Ascending aorta (tissue), 2 donors: Measurements from ENCODE around the gene MUCL3. TPM values are rescaled to one million over a fixed set of nuclear protein-coding genes. Genes with fewer than 3 reads are reported as not detected.

Experiments used
- DNase-seq, 2 donors: peaks; one replicate each; pipeline ENCODE4 v3.0.0-alpha.2; 2019; ENCODE audit warnings: low spot score in 2 of 2
- H3K27ac ChIP-seq, 2 donors: fragments of 200-600 bp; sonication (generic); one replicate each; pipeline ENCODE4 v1.5.1; 2016 to 2017; ENCODE audit warnings: mild to moderate bottlenecking in 1 of 2
- H3K27me3 ChIP-seq: fragments of 200-600 bp; sonication (generic); one replicate; pipeline ENCODE4 v1.5.1; 2017
- H3K36me3 ChIP-seq, 2 donors: fragments of 200-600 bp; sonication (generic); one replicate each; pipeline ENCODE4 v1.5.1; 2016
- H3K4me1 ChIP-seq, 2 donors: fragments of 200-600 bp; sonication (generic); one replicate each; pipeline ENCODE4 v1.5.1; 2016 to 2017; ENCODE audit warnings: mild to moderate bottlenecking in 1 of 2
- H3K4me3 ChIP-seq, 2 donors: fragments of 200-600 bp; sonication (generic); one replicate each; pipeline ENCODE4 v1.5.1; 2016 to 2017; ENCODE audit warnings: mild to moderate bottlenecking in 1 of 2
- H3K9me3 ChIP-seq, 2 donors: fragments of 200-600 bp; sonication (generic); one replicate each; pipeline ENCODE4 v1.5.1; 2016
- CTCF ChIP-seq, 3 experiments: fragments of 200-600 bp in 2 of 3; fragments of 450-650 bp in 1 of 3; sonication (generic) in 2 of 3; IDR thresholded peaks; one replicate each; pipeline ENCODE4 v1.5.1; 2016 to 2019; ENCODE audit warnings: antibody characterized with exemption in 3 of 3, mild to moderate bottlenecking in 1 of 3, moderate library complexity in 1 of 3
- intact Hi-C: fragments of 100-400 bp; cut with DNase I; formaldehyde crosslinking; loops from one replicate; pipeline ENCODE4 v1.15.1; 2023
- total RNA-seq: library from RNA; depleted of rRNA; stranded (reverse); fragments of >200 nt; gene quantifications from one replicate; pipeline ENCODE4 v1.1.0, GENCODE V29; 2016

The MUCL3 gene
- total RNA-seq, 1 donor from 2014 or later: not detected

GRCh38 chr6:30979141-30979540 is 38.4 kb downstream of the MUCL3 start:
- TF ChIP-seq CTCF (IDR thresholded peaks at IDR 0.05): no peak
- no peaks in the 10 kb centered on the region for H3K36me3 ChIP-seq
- no peaks in the 10 kb centered on the region for H3K4me1 ChIP-seq
- DNase-seq: no peak
- no peak overlapping the region for H3K27ac ChIP-seq
- H3K4me3 ChIP-seq: no peak overlapping the region
- no peaks in the 10 kb centered on the region for H3K27me3 ChIP-seq
- no peaks in the 10 kb centered on the region for H3K9me3 ChIP-seq
- intact Hi-C loops: no loop called here

- Histone ChIP-seq H3K27ac (no peak overlapping the region), H3K4me1 (no peaks in the 10 kb centered on the region), H3K27me3 (no peaks in the 10 kb centered on the region), H3K36me3 (no peaks in the 10 kb centered on the region), H3K4me3 (no peak overlapping the region), H3K9me3 (no peaks in the 10 kb centered on the region)
- no peak for TF ChIP-seq CTCF (IDR thresholded peaks at IDR 0.05)
- intact Hi-C loops: no loop called here
- DNase-seq: no peak
These were observed 38.9 kb downstream of the MUCL3 start for GRCh38 chr6:30979690-30980089.

GRCh38 chr6:30981942-30982772 is 41.4 kb downstream of the MUCL3 start:
- no peaks in the 10 kb centered on the region for H3K36me3 ChIP-seq
- H3K4me1 ChIP-seq: no peaks in the 10 kb centered on the region
- no peaks in the 10 kb centered on the region for H3K9me3 ChIP-seq
- H3K27ac ChIP-seq: no peak overlapping the region
- no peak for DNase-seq
- no peaks in the 10 kb centered on the region for H3K27me3 ChIP-seq
- TF ChIP-seq CTCF (IDR thresholded peaks at IDR 0.05): no peak
- intact Hi-C loops: no loop called here
- H3K4me3 ChIP-seq: no peak overlapping the region

GRCh38 chr6:30983439-30983838 is 42.7 kb downstream of the MUCL3 start, which contains the start of gene MUC21:
Gene MUC21, plus strand, starts transcription at chr6:30983718. Its CDS starts 241 bp downstream, at chr6:30983959.
- Histone ChIP-seq H3K27me3 (no peaks in the 10 kb centered on the region), H3K36me3 (no peaks in the 10 kb centered on the region), H3K27ac (no peak within 1 kb of the TSS), H3K4me1 (no peaks in the 10 kb centered on the region), H3K9me3 (no peaks in the 10 kb centered on the region), H3K4me3 (no peak within 1 kb of the TSS)
- intact Hi-C loops: no loop called here
- no peak for DNase-seq
- no peak for TF ChIP-seq CTCF (IDR thresholded peaks at IDR 0.05)

GRCh38 chr6:30985490-30985889 is 44.7 kb downstream of the MUCL3 start:
- DNase-seq: no peak
- Histone ChIP-seq H3K9me3 (no peaks in the 10 kb centered on the region), H3K4me1 (no peaks in the 10 kb centered on the region), H3K27ac (no peak overlapping the region), H3K27me3 (no peaks in the 10 kb centered on the region), H3K4me3 (no peak overlapping the region), H3K36me3 (no peaks in the 10 kb centered on the region)
- TF ChIP-seq CTCF (IDR thresholded peaks at IDR 0.05): no peak
- intact Hi-C loops: no loop called here
